Measurements from ENCODE around the gene TAB2. TPM values are rescaled to one million over a fixed set of nuclear protein-coding genes. Genes with fewer than 3 reads are reported as not detected.

TAB2 gene
- total RNA-seq, 1 experiment from 2014 or later: 55.6 TPM

DNA sequence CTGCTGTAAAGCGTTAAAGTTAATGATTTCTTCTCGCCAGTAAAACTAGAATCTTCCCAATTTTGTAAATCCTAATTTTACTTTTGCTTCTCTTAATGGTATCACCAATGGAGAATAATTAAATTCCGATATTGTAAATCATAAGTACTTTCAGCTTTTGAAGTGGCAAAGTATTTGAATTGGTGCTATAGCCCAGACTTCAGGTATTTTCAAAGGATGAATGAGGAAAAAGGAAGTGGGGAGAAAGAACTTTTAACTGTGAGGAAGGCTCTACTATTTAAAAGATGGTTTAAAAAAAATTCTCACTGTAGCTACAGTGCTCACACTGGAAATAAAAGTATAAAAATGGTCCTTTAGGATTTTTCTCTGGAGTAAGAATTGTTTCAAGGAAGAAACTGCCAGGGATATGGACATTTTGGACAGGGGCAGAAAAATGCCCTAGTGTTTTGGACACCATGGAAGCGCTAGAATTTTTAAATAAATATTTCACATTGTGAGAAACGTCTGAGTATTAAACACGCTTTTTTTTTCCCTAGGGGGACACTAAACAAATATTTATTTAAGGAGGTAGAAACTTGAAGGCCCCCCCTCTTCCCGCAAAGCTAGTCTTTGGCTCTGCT is 1.3 kb upstream of the TAB2 start:
- peaks cover 7% of the 10 kb centered on the region; the same call in 1 of the 2 replicates for H3K27me3 Mint-ChIP-seq (ENCODE audit: low read depth)
- DNase-seq (ENCODE audit: low spot score): no peak
- ATAC-seq: no peak
- CTCF ChIA-PET: interaction anchor here (1.1 kb wide), 1 partner anchor 116 kb away, joined by 3 read pairs; no protein-coding TSS in a partner anchor
- peak overlapping the region; percentile 76; the same call in 1 of the 2 replicates for H3K27ac Mint-ChIP-seq
- H3K4me3 Mint-ChIP-seq: peak overlapping the region; percentile 77
- TF ChIP-seq GTF2I (CRISPR knock-in tag; conservative IDR thresholded peaks at IDR 0.05): no peak
- TF ChIP-seq, protein P1, sequence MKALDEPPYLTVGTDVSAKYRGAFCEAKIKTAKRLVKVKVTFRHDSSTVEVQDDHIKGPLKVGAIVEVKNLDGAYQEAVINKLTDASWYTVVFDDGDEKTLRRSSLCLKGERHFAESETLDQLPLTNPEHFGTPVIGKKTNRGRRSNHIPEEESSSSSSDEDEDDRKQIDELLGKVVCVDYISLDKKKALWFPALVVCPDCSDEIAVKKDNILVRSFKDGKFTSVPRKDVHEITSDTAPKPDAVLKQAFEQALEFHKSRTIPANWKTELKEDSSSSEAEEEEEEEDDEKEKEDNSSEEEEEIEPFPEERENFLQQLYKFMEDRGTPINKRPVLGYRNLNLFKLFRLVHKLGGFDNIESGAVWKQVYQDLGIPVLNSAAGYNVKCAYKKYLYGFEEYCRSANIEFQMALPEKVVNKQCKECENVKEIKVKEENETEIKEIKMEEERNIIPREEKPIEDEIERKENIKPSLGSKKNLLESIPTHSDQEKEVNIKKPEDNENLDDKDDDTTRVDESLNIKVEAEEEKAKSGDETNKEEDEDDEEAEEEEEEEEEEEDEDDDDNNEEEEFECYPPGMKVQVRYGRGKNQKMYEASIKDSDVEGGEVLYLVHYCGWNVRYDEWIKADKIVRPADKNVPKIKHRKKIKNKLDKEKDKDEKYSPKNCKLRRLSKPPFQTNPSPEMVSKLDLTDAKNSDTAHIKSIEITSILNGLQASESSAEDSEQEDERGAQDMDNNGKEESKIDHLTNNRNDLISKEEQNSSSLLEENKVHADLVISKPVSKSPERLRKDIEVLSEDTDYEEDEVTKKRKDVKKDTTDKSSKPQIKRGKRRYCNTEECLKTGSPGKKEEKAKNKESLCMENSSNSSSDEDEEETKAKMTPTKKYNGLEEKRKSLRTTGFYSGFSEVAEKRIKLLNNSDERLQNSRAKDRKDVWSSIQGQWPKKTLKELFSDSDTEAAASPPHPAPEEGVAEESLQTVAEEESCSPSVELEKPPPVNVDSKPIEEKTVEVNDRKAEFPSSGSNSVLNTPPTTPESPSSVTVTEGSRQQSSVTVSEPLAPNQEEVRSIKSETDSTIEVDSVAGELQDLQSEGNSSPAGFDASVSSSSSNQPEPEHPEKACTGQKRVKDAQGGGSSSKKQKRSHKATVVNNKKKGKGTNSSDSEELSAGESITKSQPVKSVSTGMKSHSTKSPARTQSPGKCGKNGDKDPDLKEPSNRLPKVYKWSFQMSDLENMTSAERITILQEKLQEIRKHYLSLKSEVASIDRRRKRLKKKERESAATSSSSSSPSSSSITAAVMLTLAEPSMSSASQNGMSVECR (CRISPR knock-in tag; IDR thresholded peaks at IDR 0.05; ENCODE audit: borderline replicate concordance): no peak
- TF ChIP-seq, protein P2, sequence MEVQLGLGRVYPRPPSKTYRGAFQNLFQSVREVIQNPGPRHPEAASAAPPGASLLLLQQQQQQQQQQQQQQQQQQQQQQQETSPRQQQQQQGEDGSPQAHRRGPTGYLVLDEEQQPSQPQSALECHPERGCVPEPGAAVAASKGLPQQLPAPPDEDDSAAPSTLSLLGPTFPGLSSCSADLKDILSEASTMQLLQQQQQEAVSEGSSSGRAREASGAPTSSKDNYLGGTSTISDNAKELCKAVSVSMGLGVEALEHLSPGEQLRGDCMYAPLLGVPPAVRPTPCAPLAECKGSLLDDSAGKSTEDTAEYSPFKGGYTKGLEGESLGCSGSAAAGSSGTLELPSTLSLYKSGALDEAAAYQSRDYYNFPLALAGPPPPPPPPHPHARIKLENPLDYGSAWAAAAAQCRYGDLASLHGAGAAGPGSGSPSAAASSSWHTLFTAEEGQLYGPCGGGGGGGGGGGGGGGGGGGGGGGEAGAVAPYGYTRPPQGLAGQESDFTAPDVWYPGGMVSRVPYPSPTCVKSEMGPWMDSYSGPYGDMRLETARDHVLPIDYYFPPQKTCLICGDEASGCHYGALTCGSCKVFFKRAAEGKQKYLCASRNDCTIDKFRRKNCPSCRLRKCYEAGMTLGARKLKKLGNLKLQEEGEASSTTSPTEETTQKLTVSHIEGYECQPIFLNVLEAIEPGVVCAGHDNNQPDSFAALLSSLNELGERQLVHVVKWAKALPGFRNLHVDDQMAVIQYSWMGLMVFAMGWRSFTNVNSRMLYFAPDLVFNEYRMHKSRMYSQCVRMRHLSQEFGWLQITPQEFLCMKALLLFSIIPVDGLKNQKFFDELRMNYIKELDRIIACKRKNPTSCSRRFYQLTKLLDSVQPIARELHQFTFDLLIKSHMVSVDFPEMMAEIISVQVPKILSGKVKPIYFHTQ (CRISPR knock-in tag; IDR thresholded peaks at IDR 0.05): no peak
- TF ChIP-seq, protein P3, sequence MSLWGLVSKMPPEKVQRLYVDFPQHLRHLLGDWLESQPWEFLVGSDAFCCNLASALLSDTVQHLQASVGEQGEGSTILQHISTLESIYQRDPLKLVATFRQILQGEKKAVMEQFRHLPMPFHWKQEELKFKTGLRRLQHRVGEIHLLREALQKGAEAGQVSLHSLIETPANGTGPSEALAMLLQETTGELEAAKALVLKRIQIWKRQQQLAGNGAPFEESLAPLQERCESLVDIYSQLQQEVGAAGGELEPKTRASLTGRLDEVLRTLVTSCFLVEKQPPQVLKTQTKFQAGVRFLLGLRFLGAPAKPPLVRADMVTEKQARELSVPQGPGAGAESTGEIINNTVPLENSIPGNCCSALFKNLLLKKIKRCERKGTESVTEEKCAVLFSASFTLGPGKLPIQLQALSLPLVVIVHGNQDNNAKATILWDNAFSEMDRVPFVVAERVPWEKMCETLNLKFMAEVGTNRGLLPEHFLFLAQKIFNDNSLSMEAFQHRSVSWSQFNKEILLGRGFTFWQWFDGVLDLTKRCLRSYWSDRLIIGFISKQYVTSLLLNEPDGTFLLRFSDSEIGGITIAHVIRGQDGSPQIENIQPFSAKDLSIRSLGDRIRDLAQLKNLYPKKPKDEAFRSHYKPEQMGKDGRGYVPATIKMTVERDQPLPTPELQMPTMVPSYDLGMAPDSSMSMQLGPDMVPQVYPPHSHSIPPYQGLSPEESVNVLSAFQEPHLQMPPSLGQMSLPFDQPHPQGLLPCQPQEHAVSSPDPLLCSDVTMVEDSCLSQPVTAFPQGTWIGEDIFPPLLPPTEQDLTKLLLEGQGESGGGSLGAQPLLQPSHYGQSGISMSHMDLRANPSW (CRISPR knock-in tag; conservative IDR thresholded peaks at IDR 0.05; ENCODE audit: low read depth): no peak
- TF ChIP-seq, protein P4, sequence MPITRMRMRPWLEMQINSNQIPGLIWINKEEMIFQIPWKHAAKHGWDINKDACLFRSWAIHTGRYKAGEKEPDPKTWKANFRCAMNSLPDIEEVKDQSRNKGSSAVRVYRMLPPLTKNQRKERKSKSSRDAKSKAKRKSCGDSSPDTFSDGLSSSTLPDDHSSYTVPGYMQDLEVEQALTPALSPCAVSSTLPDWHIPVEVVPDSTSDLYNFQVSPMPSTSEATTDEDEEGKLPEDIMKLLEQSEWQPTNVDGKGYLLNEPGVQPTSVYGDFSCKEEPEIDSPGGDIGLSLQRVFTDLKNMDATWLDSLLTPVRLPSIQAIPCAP (CRISPR knock-in tag; IDR thresholded peaks at IDR 0.05): no peak
- no peak for TF ChIP-seq JAZF1 (CRISPR knock-in tag; IDR thresholded peaks at IDR 0.05)
- TF ChIP-seq ZNF396 (CRISPR knock-in tag; IDR thresholded peaks at IDR 0.05; ENCODE audit: borderline replicate concordance): no peak
- TF ChIP-seq EMX1 (CRISPR knock-in tag; IDR thresholded peaks at IDR 0.05): no peak
- no peak for TF ChIP-seq ESRRA (CRISPR knock-in tag; IDR thresholded peaks at IDR 0.05; ENCODE audit: borderline replicate concordance)
- TF ChIP-seq NFATC4 (CRISPR knock-in tag; IDR thresholded peaks at IDR 0.05): no peak
- TF ChIP-seq, protein P5, sequence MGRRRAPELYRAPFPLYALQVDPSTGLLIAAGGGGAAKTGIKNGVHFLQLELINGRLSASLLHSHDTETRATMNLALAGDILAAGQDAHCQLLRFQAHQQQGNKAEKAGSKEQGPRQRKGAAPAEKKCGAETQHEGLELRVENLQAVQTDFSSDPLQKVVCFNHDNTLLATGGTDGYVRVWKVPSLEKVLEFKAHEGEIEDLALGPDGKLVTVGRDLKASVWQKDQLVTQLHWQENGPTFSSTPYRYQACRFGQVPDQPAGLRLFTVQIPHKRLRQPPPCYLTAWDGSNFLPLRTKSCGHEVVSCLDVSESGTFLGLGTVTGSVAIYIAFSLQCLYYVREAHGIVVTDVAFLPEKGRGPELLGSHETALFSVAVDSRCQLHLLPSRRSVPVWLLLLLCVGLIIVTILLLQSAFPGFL (CRISPR knock-in tag; IDR thresholded peaks at IDR 0.05; ENCODE audit: borderline replicate concordance): no peak
- TF ChIP-seq ZBTB21 (CRISPR knock-in tag; IDR thresholded peaks at IDR 0.05; ENCODE audit: borderline replicate concordance): no peak
- TF ChIP-seq, protein P6, sequence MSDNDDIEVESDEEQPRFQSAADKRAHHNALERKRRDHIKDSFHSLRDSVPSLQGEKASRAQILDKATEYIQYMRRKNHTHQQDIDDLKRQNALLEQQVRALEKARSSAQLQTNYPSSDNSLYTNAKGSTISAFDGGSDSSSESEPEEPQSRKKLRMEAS (CRISPR knock-in tag; IDR thresholded peaks at IDR 0.05): no peak
- TF ChIP-seq CREB1 (CRISPR knock-in tag; IDR thresholded peaks at IDR 0.05): no peak
- peaks cover 28% of the 10 kb centered on the region for H3K4me1 Mint-ChIP-seq
- H3K36me3 Mint-ChIP-seq: no peaks in the 10 kb centered on the region
- H3K9me3 Mint-ChIP-seq: no peaks in the 10 kb centered on the region
- POLR2A ChIA-PET: interaction anchor here (0.7 kb wide), 1 partner anchor 283 kb away, joined by 5 read pairs; no protein-coding TSS in a partner anchor

Data from WTC11 (cell line).